SK-N-MC (cell line): ENCODE data around the gene KRT31.
"Not testable (repeated sequence)": the region's sequence is repeated elsewhere in the genome, so short reads cannot be mapped to it uniquely, and the experiment has no call there.

ENCODE experiments used
- DNase-seq: peaks from one replicate; pipeline ENCODE4 v3.0.0-alpha.2; 2011; ENCODE audit warnings: low read depth, low spot score
- H3K27ac ChIP-seq: fragments of 200-600 bp; sonication (generic); 2 replicates; pipeline ENCODE4 v1.5.1; 2016; ENCODE audit warnings: mixed run types
- H3K36me3 ChIP-seq: fragments of 200-600 bp; sonication (generic); 2 replicates; pipeline ENCODE4 v1.6.1; 2017; ENCODE audit warnings: antibody characterized with exemption, low read length, mixed read lengths; ENCODE audit not compliant: insufficient read depth
- H3K4me3 ChIP-seq: fragments of 200-600 bp; sonication (generic); 2 replicates; pipeline ENCODE4 v1.5.1; 2016
- H3K9ac ChIP-seq: fragments of 200-600 bp; sonication (generic); 2 replicates; pipeline ENCODE4 v1.8.0; 2017; ENCODE audit warnings: mixed run types, mixed read lengths; ENCODE audit not compliant: insufficient read length
- H3K9me3 ChIP-seq: fragments of 200-600 bp; sonication (generic); 2 replicates; pipeline ENCODE4 v1.6.1; 2017; ENCODE audit warnings: low read depth, mild to moderate bottlenecking, antibody characterized with exemption, low read length, moderate library complexity, mixed read lengths
- EZH2 ChIP-seq: fragments of 200-600 bp; sonication (generic); IDR thresholded peaks from one replicate; pipeline ENCODE4 v1.6.1; 2017; ENCODE audit warnings: antibody characterized with exemption
- FOXP2 ChIP-seq: optimal IDR thresholded peaks from 2 replicates; pipeline ENCODE3; 2011; ENCODE audit warnings: mild to moderate bottlenecking, moderate library complexity; ENCODE audit not compliant: insufficient read depth; ENCODE audit errors: extremely low read length, control extremely low read depth
- POLR2AphosphoS5 ChIP-seq: IDR thresholded peaks from 2 replicates; pipeline ENCODE4 v1.6.1; 2012; ENCODE audit warnings: mild to moderate bottlenecking, low read depth, low read length, borderline replicate concordance

The KRT31 gene

DNA sequence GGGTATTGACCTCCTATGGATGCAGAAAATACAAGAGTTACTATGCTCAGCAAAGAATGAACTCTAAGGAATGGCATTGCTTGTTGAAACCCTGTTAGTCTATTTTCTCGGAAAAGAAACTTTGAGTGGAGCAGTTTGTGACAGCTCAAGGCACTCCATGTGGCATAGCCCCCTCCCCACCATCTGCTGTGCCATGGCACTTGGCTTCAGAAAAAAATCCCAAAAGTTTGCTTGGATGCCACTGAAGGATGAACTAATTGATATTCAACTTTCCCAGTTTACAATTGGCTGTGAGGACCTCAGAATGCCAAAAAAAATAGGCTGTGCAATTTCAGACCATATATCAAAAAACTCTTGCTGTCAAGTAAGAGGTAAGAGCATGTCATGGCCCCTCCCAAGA, 1.8 kb downstream of the KRT31 start:
- Histone ChIP-seq H3K27ac (no peak overlapping the region), H3K9ac (no peak overlapping the region), H3K36me3 (no peaks in the 10 kb centered on the region), H3K9me3 (no peaks in the 10 kb centered on the region), H3K4me3 (no peak overlapping the region)
- no peak for DNase-seq
- TF ChIP-seq FOXP2 (no peak), POLR2AphosphoS5 (no peak), EZH2 (no peak)

GRCh38 chr17:41395044-41395443, 2.4 kb downstream of the KRT31 start:
- H3K4me3 ChIP-seq, DNase-seq, H3K36me3 ChIP-seq, H3K9me3 ChIP-seq, H3K27ac ChIP-seq, H3K9ac ChIP-seq: not testable (repeated sequence)

GRCh38 chr17:41394254-41394996, 3.0 kb downstream of the KRT31 start:
- Histone ChIP-seq H3K27ac (no peak overlapping the region), H3K9ac (no peak overlapping the region), H3K4me3 (no peak overlapping the region), H3K9me3 (no peaks in the 10 kb centered on the region), H3K36me3 (no peaks in the 10 kb centered on the region)
- DNase-seq: no peak
- TF ChIP-seq FOXP2 (no peak), EZH2 (no peak), POLR2AphosphoS5 (no peak)

GRCh38 chr17:41393826-41394225, 3.6 kb downstream of the KRT31 start:
- no peak overlapping the region for H3K27ac ChIP-seq
- no peaks in the 10 kb centered on the region for H3K9me3 ChIP-seq
- H3K9ac ChIP-seq: no peak overlapping the region
- no peak for TF ChIP-seq POLR2AphosphoS5
- TF ChIP-seq FOXP2: no peak
- TF ChIP-seq EZH2: no peak
- DNase-seq: no peak
- no peak overlapping the region for H3K4me3 ChIP-seq
- H3K36me3 ChIP-seq: no peaks in the 10 kb centered on the region

- no peak for DNase-seq
- H3K36me3 ChIP-seq: no peaks in the 10 kb centered on the region
- no peak overlapping the region for H3K27ac ChIP-seq
- TF ChIP-seq FOXP2 (no peak), POLR2AphosphoS5 (no peak)
- H3K9ac ChIP-seq: no peak overlapping the region
- no peaks in the 10 kb centered on the region for H3K9me3 ChIP-seq
- no peak overlapping the region for H3K4me3 ChIP-seq
Measured at GRCh38 chr17:41393294-41393693, 4.1 kb downstream of the KRT31 start.

GRCh38 chr17:41392278-41392677, 5.1 kb downstream of the KRT31 start:
- TF ChIP-seq FOXP2 (no peak), EZH2 (no peak), POLR2AphosphoS5 (no peak)
- no peak overlapping the region for H3K27ac ChIP-seq
- H3K9ac ChIP-seq: no peak overlapping the region
- no peaks in the 10 kb centered on the region for H3K36me3 ChIP-seq
- DNase-seq: no peak
- H3K9me3 ChIP-seq: no peaks in the 10 kb centered on the region
- no peak overlapping the region for H3K4me3 ChIP-seq

- Histone ChIP-seq H3K4me3 (no peak overlapping the region), H3K9ac (no peak overlapping the region), H3K36me3 (peaks cover 1% of the 10 kb centered on the region; the same call in 1 of the 2 replicates), H3K9me3 (no peaks in the 10 kb centered on the region; the same call in 1 of the 2 replicates), H3K27ac (no peak overlapping the region)
- no peak for DNase-seq
- TF ChIP-seq FOXP2 (no peak), POLR2AphosphoS5 (no peak), EZH2 (no peak)
Measured at GRCh38 chr17:41391535-41391934, 5.9 kb downstream of the KRT31 start.

DNA sequence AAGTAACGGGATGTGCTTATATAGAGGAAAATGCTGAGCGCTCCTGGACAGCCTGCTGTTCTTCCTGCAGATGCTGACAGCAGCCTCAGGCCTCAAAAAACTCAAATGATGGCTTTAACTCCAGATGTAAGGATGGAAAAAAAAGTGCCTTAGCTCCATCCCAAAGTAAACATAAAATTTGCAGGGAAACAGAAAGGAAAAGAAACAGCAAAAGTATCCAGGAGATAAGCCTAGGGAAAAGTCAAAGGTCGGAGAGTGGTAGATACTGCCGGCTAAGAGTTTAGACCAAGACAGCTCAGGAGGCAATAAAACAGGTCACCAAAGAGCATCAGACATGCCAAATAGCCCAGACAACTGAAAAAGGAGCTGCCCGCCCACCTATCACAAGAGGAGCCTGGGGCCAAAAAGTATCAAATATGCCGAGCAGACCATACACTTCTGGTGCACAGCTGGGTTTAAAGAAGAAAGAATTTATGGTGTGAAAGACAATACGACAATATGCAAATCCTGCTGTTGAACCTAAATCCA, 6.9 kb downstream of the KRT31 start:
- no peaks in the 10 kb centered on the region; the same call in 1 of the 2 replicates for H3K9me3 ChIP-seq
- TF ChIP-seq FOXP2: no peak
- no peak for TF ChIP-seq POLR2AphosphoS5
- no peak for TF ChIP-seq EZH2
- no peak for DNase-seq

DNA sequence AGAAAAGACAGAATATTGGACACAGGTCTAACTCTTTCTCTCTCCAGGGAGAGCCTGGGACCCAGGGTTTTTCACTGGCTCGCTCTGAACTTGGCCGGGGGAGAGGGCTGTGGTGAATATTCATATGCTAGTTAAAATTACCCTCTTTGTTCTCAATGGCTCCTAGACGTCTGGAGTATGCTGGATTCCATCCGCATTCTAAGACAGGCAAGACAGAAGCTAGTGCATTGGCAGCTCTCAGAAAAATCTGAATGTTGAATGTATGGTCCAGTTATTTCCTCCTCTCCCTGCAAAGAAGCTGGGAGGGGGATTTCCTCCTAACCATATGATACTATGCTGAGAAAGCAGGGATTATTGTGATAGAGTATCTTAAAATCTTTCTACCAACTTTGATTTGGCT, 9.7 kb downstream of the KRT31 start:
- Histone ChIP-seq H3K4me3 (no peak overlapping the region), H3K36me3 (peaks cover 5% of the 10 kb centered on the region; the same call in 1 of the 2 replicates), H3K9ac (no peak overlapping the region), H3K27ac (no peak overlapping the region), H3K9me3 (no peaks in the 10 kb centered on the region; the same call in 1 of the 2 replicates)
- no peak for DNase-seq
- no peak for TF ChIP-seq EZH2

More for the DNA sequence above, 6.9 kb downstream of the KRT31 start:
- H3K4me3 ChIP-seq: no peak overlapping the region
- peaks cover 5% of the 10 kb centered on the region; the same call in 1 of the 2 replicates for H3K36me3 ChIP-seq
- H3K27ac ChIP-seq: no peak overlapping the region
- no peak overlapping the region for H3K9ac ChIP-seq
